WTC11 (cell line): ENCODE measurements around the gene RPRD1A.

Experiments used
- ATF1 ChIP-seq: sonication (generic); formaldehyde crosslinking; IDR thresholded peaks from 2 replicates; pipeline ENCODE4 v1.8.1; 2023; ENCODE audit warnings: mild to moderate bottlenecking, moderate library complexity, missing genetic modification reagents
- CREM ChIP-seq: sonication (generic); formaldehyde crosslinking; IDR thresholded peaks from 2 replicates; pipeline ENCODE4 v1.8.1; 2022; ENCODE audit warnings: mild to moderate bottlenecking, missing genetic modification reagents, moderate library complexity
- CTCF ChIP-seq: fragments of 200-600 bp; IDR thresholded peaks from 2 replicates; pipeline ENCODE4 v1.8.0; 2022; ENCODE audit warnings: antibody characterized with exemption
- MAX ChIP-seq: sonication (generic); formaldehyde crosslinking; IDR thresholded peaks from 2 replicates; pipeline ENCODE4 v1.8.0; 2022; ENCODE audit warnings: mild to moderate bottlenecking, missing genetic modification reagents
- SMAD4 ChIP-seq: sonication (generic); formaldehyde crosslinking; IDR thresholded peaks from 2 replicates; pipeline ENCODE4 v1.8.0; 2022; ENCODE audit warnings: mild to moderate bottlenecking, missing genetic modification reagents

GRCh38 chr18:35971661-35972196 is 95.6 kb downstream of the RPRD1A start:
- TF ChIP-seq SMAD4 (CRISPR knock-in tag) (no peak), MAX (no peak), CTCF (no peak), CREM (CRISPR knock-in tag) (no peak), ATF1 (CRISPR knock-in tag) (no peak)
